SH-SY5Y (cell line): ENCODE results near the gene NAPB.

Source experiments
- GATA2 ChIP-seq: IDR thresholded peaks from 2 replicates; pipeline ENCODE4 v1.6.1; 2011; ENCODE audit warnings: mild to moderate bottlenecking, low read depth, low read length
- GATA3 ChIP-seq: IDR thresholded peaks from 2 replicates; pipeline ENCODE4 v1.6.1; 2011; ENCODE audit warnings: low read depth, mild to moderate bottlenecking, low read length, moderate library complexity

GRCh38 chr20:23417861-23418260 is 3.4 kb downstream of the NAPB start:
- TF ChIP-seq GATA2: no peak
- no peak for TF ChIP-seq GATA3
